Measurements from ENCODE around the gene AHRR.
"Not testable (repeated sequence)": the region's sequence is repeated elsewhere in the genome, so short reads cannot be mapped to it uniquely, and the experiment has no call there.

AHRR gene

DNA sequence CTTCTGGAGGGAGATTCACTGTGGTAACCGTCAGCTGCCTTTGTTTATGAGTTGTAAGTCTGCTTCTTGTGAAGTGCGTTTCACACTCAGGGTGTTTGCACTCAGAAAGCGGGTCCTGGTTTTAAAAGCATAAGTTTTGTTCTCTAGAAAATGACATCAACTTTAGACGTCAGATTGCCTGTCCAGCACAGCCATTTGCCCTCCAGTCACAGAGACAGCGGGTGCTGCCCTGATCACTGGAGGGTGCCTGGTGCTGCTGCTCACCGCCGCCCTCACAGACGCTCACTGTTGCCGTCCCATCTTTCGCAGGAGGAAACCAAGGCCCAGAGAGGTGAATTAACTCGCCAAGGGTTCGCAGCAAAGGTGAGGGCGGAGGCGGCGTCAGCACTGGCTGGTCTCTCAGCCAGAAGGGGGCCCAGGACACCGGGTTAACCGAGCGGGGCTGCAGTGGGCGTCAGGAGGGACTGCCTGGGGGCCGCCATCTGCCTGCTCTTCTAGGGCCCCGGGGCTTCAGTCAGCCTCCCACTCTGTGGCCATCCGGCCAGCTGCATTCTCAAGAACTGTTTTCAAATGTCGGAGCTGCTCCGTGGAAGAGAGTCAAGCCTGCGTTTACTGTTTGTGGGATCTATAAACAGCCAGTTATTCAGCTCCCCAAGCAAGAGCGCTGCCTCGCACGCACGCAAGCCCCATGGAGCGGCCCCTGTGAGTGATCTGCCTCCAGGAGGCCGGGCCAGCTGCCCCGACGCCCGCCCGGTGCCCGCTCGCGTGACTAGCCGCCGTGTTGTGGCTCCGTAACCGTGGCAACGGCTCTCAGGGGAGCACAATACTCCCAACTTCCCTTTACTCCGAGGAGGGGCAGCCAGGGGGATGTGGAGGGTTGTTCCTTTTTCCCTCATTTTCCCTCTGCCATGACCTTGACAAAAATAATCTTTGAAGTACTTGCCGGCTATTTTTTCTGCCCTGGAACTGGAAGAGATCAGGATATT is 78.1 kb downstream of the AHRR start:
- no peak for ATAC-seq (replicated peaks; ENCODE audit: extremely low read depth, poor library complexity, severe bottlenecking)
- no peaks in the 10 kb centered on the region for H3K4me1 Mint-ChIP-seq

DNA sequence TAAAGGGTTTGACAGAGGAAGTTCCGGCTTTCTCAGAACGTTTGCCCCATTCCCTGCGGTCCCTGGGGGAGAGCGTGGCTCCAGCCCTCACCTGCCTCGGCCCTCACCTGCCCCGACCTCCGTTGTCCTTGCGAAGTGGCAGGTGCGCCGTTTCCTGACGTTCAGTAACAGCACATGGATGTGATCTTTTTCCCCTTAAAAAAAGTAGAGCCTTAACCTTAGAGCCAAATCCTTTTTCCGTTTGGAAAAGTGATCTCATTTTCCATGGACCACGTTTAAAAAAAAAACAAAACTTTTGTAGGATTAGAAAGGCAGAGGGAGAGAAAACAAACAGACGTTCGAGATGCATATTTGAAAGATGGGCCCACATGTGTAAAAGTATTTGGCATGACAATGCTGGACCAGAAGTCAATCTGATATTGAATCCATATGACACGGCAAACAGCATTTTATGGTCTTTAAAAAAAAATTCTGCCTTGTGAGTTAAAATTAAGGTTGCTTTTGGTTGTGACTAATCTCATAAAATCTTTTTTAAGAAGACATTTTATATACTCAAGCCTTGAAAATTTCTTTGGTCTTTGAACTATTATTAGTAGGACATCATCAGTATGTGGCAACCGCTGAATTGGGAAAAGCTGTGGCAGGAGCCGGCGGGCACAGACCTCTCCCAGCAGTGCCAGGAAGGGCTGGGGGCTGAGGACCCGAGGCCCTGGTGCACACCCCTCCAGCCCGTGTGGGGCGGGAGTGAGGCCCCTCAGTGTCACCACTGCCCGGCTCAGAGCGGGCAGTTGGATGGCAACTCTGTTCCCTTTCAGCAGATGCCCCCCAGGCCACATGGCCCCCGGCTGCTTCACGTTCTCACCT is 79.0 kb downstream of the AHRR start:
- DNase-seq (ENCODE audit: low spot score in 2 of 2) = peak in 1 of 2 donors; percentile 1
- Mint-ChIP-seq H3K36me3 (ENCODE audit: insufficient read depth) (no peaks in the 10 kb centered on the region), H3K4me3 (no peak overlapping the region), H3K4me1 (no peaks in the 10 kb centered on the region), H3K9me3 (no peaks in the 10 kb centered on the region), H3K27ac (ENCODE audit: low read depth) (no peak overlapping the region), H3K27me3 (peaks cover 53% of the 10 kb centered on the region)
- ATAC-seq (replicated peaks; ENCODE audit: extremely low read depth, poor library complexity, severe bottlenecking) = no peak

More for the DNA sequence above, 78.1 kb downstream of the AHRR start:
- DNase-seq (ENCODE audit: low spot score in 2 of 2) = peak in 1 of 2 donors; percentile 12
- Mint-ChIP-seq H3K27me3 (peaks cover 47% of the 10 kb centered on the region), H3K36me3 (ENCODE audit: insufficient read depth) (no peaks in the 10 kb centered on the region), H3K9me3 (no peaks in the 10 kb centered on the region), H3K4me3 (no peak overlapping the region), H3K27ac (ENCODE audit: low read depth) (no peak overlapping the region)

DNA sequence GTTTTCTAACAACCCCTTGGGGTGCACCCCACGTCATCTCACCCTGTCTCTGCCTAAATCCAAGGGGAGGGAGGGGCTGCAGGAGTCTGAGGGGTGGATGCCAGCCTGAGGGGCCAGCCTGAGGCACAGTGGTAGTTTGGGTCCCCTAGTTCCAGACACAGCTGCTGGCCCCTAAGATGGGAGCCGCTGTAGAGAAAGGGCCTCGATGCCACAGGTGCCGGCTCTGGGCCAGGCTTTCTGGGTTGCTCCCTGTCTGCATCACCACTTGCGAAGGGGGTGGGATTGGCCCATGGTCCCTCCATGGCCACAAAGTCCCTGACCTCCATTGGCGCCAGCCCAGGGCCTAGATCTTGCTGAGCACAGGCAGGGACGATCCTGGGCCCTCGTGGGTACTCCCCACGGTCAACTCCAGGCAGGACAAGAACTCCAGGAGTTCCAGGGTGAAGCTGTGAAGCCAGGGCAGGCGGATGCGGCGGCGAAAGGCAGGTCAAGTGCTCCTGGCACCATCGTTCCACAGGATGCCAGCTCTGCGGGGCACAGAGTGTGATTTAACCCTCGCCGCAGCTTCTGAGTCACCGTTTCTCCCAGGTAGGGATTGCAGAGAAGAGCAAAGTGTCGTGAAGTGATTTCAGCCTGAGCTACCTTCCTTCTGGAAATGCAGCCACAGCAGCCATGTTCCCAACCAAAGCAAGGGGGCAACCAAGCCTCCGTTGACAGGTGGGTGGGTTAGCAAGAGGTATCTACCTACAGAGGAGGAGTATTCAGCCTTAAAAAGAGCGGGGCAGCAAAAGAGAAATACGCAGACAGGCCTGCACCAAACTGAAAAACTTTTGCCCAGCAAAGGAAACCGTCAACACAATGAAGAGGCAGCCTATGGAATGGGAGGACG is 79.9 kb downstream of the AHRR start:
- H3K27me3 Mint-ChIP-seq = peaks cover 60% of the 10 kb centered on the region
- H3K27ac Mint-ChIP-seq (ENCODE audit: low read depth) = no peak overlapping the region
- H3K36me3 Mint-ChIP-seq (ENCODE audit: insufficient read depth) = no peaks in the 10 kb centered on the region
- H3K4me1 Mint-ChIP-seq = no peaks in the 10 kb centered on the region
- ATAC-seq (replicated peaks; ENCODE audit: extremely low read depth, poor library complexity, severe bottlenecking) = no peak
- H3K9me3 Mint-ChIP-seq = no peaks in the 10 kb centered on the region
- no peak overlapping the region for H3K4me3 Mint-ChIP-seq
- no peak for DNase-seq (ENCODE audit: low spot score in 2 of 2)

DNA sequence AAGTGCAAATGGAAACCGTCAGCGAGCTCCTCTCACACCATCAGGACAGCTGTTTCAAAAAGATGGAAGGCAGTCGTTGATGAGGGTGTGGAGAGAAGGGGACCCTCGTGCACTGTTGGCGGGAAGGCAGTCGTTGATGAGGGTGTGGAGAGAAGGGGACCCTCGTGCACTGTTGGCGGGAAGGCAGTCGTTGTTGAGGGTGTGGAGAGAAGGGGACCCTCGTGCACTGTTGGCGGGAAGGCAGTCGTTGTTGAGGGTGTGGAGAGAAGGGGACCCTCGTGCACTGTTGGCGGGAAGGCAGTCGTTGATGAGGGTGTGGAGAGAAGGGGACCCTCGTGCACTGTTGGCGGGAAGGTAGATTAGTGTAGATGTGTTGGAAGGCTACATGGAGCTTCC is 80.7 kb downstream of the AHRR start:
- not testable (repeated sequence) for H3K36me3 Mint-ChIP-seq (ENCODE audit: insufficient read depth); H3K4me1 Mint-ChIP-seq; H3K9me3 Mint-ChIP-seq; H3K4me3 Mint-ChIP-seq; DNase-seq (ENCODE audit: low spot score in 2 of 2); H3K27ac Mint-ChIP-seq (ENCODE audit: low read depth); ATAC-seq (replicated peaks; ENCODE audit: extremely low read depth, poor library complexity, severe bottlenecking)
- peaks cover 60% of the 10 kb centered on the region for H3K27me3 Mint-ChIP-seq

DNA sequence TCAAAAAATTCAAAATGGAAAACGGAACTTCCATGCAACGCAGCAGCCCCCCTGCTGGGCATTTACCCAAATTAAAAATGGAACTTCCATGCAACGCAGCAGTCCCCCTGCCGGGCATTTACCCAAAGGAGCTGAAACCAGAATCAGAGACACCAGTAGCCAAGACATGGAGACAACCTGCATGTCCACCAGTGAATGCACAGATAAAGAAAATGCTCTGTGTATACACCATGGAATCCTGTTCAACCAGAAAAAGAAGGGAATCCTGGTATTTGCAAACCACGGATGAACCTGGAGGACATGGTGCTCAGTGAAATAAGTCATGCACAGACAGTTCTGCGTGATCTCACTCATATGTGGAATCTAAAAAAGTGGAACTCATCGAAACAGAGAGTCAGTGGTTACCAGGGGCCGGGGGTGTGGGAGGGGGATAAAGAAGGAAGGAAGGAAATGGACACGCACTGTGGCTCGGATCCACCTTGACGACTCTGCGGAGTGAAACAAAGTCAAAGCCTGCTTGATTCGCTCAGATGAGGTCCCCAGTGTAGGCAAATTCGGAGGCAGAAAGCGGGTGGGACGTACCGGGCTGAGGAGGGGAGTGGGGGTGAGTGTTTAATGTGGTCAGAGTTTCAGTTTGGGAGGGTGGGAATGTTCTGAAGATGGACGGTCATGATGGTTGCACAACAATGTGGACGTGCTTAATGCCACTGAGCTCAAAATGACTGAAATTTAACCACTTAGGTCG is 81.3 kb downstream of the AHRR start:
- no peak overlapping the region for H3K4me3 Mint-ChIP-seq
- H3K4me1 Mint-ChIP-seq = no peaks in the 10 kb centered on the region
- peaks cover 60% of the 10 kb centered on the region for H3K27me3 Mint-ChIP-seq
- DNase-seq (ENCODE audit: low spot score in 2 of 2) (no peak), ATAC-seq (replicated peaks; ENCODE audit: extremely low read depth, poor library complexity, severe bottlenecking) (no peak)
- H3K27ac Mint-ChIP-seq (ENCODE audit: low read depth) = no peak overlapping the region
- no peaks in the 10 kb centered on the region for H3K36me3 Mint-ChIP-seq (ENCODE audit: insufficient read depth)
- no peaks in the 10 kb centered on the region for H3K9me3 Mint-ChIP-seq

DNA sequence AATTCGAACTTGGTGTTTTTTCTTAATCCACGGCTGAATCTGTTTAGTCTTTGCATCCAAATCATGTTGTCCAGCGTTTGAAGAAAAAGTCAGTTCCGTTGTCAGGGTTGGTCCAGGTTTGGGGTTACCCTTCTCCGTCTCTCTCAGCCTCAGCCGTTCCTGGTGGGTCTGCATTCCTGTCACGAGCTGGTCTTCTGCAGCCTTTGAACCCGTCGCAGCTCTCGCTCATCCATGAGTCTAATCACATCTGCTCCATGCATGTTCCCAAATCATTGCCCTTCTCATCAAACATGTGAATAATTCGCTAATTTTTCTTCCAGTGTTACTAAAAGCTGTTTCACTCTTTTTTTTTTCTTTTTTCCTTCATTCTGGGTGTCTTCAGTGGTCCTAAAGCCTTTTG is 82.5 kb downstream of the AHRR start:
- DNase-seq (ENCODE audit: low spot score in 2 of 2) = no peak
- H3K27ac Mint-ChIP-seq (ENCODE audit: low read depth) = no peak overlapping the region
- H3K27me3 Mint-ChIP-seq = peaks cover 61% of the 10 kb centered on the region
- no peaks in the 10 kb centered on the region for H3K9me3 Mint-ChIP-seq
- no peaks in the 10 kb centered on the region for H3K4me1 Mint-ChIP-seq
- no peak overlapping the region for H3K4me3 Mint-ChIP-seq
- no peaks in the 10 kb centered on the region for H3K36me3 Mint-ChIP-seq (ENCODE audit: insufficient read depth)
- no peak for ATAC-seq (replicated peaks; ENCODE audit: extremely low read depth, poor library complexity, severe bottlenecking)

DNA sequence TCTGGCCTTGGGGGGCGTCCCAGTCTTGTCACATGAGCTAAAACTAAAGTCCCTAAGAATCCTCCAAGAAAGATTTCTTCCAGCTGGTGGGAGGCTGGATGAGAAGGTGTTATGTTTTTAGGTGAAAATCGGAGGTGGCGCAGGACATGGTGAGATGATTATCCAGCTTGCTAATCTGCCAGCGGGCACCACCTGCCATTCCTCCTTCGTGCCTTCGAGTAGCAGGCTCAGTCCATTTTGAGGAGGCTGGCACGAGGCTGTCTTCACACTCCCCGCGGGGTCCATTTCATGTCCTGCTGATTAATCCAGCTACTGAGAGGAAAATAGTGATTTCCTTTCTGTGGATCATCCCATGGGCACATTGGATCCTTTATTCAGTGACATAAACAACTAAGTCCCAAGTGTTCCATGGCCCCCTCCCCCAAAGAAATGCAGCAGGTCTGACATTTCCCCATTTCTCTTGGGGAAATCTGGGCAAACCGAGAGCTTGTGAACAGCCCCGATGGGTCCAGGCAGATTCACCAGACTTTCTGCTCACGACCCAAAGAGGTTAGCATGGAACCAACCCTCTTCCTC is 83.2 kb downstream of the AHRR start:
- no peaks in the 10 kb centered on the region for H3K9me3 Mint-ChIP-seq
- no peak overlapping the region for H3K27ac Mint-ChIP-seq (ENCODE audit: low read depth)
- H3K4me3 Mint-ChIP-seq = no peak overlapping the region
- no peak for ATAC-seq (replicated peaks; ENCODE audit: extremely low read depth, poor library complexity, severe bottlenecking)
- no peak for DNase-seq (ENCODE audit: low spot score in 2 of 2)
- H3K27me3 Mint-ChIP-seq = peaks cover 69% of the 10 kb centered on the region
- H3K36me3 Mint-ChIP-seq (ENCODE audit: insufficient read depth) = no peaks in the 10 kb centered on the region
- no peaks in the 10 kb centered on the region for H3K4me1 Mint-ChIP-seq

DNA sequence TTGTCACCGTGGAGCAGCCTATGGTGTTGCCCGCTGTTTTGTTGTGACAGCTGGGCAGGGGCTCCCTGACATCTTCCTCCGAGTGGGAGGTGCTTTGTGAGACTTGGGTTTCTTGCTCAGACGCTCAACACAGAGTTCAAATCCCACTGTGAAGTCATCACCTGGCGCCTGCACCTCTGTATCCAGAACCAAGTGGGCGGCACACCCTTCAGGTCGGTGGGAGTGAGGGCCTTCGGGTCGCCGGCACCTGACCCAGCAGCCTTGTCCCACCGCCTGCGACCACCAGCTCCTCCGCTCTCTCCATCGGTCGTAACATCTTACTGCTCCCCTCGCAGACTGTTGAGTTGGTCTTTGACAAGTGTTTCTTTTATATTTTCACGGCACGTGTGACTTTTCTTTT is 83.9 kb downstream of the AHRR start:
- Mint-ChIP-seq H3K36me3 (ENCODE audit: insufficient read depth) (no peaks in the 10 kb centered on the region), H3K27me3 (peaks cover 69% of the 10 kb centered on the region), H3K4me1 (no peaks in the 10 kb centered on the region), H3K4me3 (no peak overlapping the region), H3K9me3 (no peaks in the 10 kb centered on the region), H3K27ac (ENCODE audit: low read depth) (no peak overlapping the region)
- no peak for DNase-seq (ENCODE audit: low spot score in 2 of 2)
- no peak for ATAC-seq (replicated peaks; ENCODE audit: extremely low read depth, poor library complexity, severe bottlenecking)

DNA sequence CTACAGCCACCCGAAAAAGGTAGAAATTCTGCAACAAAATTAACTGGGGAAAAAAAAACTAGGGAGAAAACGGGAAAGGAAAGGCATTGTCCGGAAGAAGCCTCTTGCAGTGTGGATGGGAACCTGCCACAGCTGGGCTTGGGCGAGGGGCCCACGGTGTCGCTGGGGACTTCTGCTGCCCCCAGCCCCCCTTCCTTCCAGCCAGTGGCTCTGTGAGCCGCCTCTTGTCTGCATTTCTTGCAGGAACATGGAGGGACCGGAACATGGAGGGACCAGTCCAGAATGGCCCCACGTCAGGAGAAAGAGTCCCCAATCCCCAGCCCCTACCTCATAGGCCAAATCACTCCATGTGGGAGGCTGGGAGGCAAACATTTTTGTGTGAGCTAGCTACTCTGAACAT is 84.5 kb downstream of the AHRR start:
- no peaks in the 10 kb centered on the region for H3K9me3 Mint-ChIP-seq
- DNase-seq (ENCODE audit: low spot score in 2 of 2) (no peak), ATAC-seq (replicated peaks; ENCODE audit: extremely low read depth, poor library complexity, severe bottlenecking) (no peak)
- H3K27ac Mint-ChIP-seq (ENCODE audit: low read depth) = no peak overlapping the region
- no peaks in the 10 kb centered on the region for H3K4me1 Mint-ChIP-seq
- no peaks in the 10 kb centered on the region for H3K36me3 Mint-ChIP-seq (ENCODE audit: insufficient read depth)
- no peak overlapping the region for H3K4me3 Mint-ChIP-seq
- peaks cover 69% of the 10 kb centered on the region for H3K27me3 Mint-ChIP-seq

DNA sequence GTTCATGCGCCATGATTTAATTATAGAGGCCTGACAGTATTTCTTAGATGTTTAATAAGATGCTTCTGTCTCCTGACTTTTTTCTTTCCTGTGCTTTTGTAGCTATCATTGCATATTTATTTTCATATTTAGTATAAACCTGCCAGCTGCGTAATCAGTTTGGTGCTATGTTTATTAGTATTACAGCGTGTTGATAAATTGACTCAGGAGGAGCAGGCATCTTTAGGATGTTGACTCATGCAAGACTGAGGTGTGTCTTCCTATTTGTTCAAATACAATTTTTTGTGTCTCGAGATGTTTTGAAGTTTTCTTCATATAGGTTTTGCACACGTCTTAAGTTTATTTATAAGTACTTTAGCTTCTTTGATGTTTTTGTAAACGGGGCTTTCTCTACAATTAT is 85.5 kb downstream of the AHRR start:
- H3K36me3 Mint-ChIP-seq (ENCODE audit: insufficient read depth) = no peaks in the 10 kb centered on the region
- H3K27ac Mint-ChIP-seq (ENCODE audit: low read depth) = no peak overlapping the region
- peaks cover 69% of the 10 kb centered on the region for H3K27me3 Mint-ChIP-seq
- DNase-seq (ENCODE audit: low spot score in 2 of 2) (no peak), ATAC-seq (replicated peaks; ENCODE audit: extremely low read depth, poor library complexity, severe bottlenecking) (no peak)
- H3K4me3 Mint-ChIP-seq = no peak overlapping the region
- H3K9me3 Mint-ChIP-seq = no peaks in the 10 kb centered on the region
- no peaks in the 10 kb centered on the region for H3K4me1 Mint-ChIP-seq

DNA sequence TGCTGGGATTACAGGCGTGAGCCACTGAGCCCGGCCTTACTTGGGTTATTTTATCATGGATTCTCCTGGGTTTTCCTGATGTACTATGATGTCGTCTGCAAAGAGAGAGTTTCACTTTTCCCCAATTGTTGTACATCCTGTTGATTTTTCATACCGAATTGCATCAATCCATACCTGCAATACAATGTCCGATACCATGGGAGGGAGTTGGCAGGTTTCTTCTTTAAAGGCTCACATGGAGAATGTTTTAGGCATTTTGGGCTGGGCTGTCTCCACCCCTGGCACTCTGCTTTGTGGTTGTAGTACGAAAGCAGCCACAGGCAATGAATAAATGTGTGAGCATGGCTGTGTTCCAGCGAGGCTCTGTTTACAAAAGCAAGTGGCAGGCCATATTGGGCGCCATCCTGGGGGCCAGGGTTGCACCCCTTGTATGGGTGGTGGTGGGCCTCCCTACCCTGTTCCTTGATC is 86.3 kb downstream of the AHRR start:
- Mint-ChIP-seq H3K27ac (ENCODE audit: low read depth) (no peak overlapping the region), H3K9me3 (no peaks in the 10 kb centered on the region), H3K27me3 (peaks cover 65% of the 10 kb centered on the region), H3K36me3 (ENCODE audit: insufficient read depth) (no peaks in the 10 kb centered on the region), H3K4me3 (no peak overlapping the region), H3K4me1 (no peaks in the 10 kb centered on the region)
- DNase-seq (ENCODE audit: low spot score in 2 of 2) (no peak), ATAC-seq (replicated peaks; ENCODE audit: extremely low read depth, poor library complexity, severe bottlenecking) (no peak)
